HCT116 (cell line): ENCODE data around the gene C1orf53. TPM values are rescaled to one million over a fixed set of nuclear protein-coding genes. Genes with fewer than 3 reads are reported as not detected.
A peak's percentile ranks its signal among the peaks of the same experiment; 100 is the strongest.

Source experiments
- ATAC-seq: fragments of 200-7000 bp; cut with Tn5 transposase; 2 replicates; pipeline ENCODE4 v1.9.1; 2020; ENCODE audit warnings: mild to moderate bottlenecking, moderate library complexity
- BruUV-seq: library from RNA; stranded (reverse); fragments of 400-500 nt; replicated peaks from 2 replicates; lab custom pipeline; 2021; lab: Mats Ljungman, UMichigan
- CTCF ChIA-PET: fragments of 300-600 bp; sonication (Branson Sonifier 250); formaldehyde crosslinking; loops from one replicate; lab custom pipeline; 2021; ENCODE audit warnings: antibody characterized with exemption; lab: Charles Lee
- POLR2A ChIA-PET: fragments of 300-600, 350-600 bp; sonication (Branson Sonifier 250); formaldehyde crosslinking; loops from one replicate; lab custom pipeline; 2021; ENCODE audit warnings: antibody characterized with exemption; lab: Charles Lee
- RAD21 ChIA-PET, 2 experiments: fragments of 300-600 bp; sonication (Branson Sonifier 250); formaldehyde crosslinking; loops; one replicate each; lab custom pipeline; 2023; ENCODE audit warnings: low total read pairs in 2 of 2; ENCODE audit not compliant: uncharacterized antibody in 2 of 2, unreplicated experiment in 2 of 2, low non-redundant PET in 1 of 2; lab: Charles Lee
- DNase-seq: peaks from one replicate; pipeline ENCODE4 v3.0.0-alpha.2; 2010; ENCODE audit warnings: low read depth, low spot score
- H2AFZ ChIP-seq: fragments of 200-600 bp; shearing (Covaris generic), sonication (generic); 2 replicates; pipeline ENCODE4 v1.6.1; 2017; ENCODE audit warnings: low read depth, mixed run types, mixed read lengths, antibody characterized with exemption, low read length; ENCODE audit not compliant: poor library complexity, severe bottlenecking
- H3K27ac ChIP-seq: 2 replicates; pipeline ENCODE4 v1.5.1; 2012; ENCODE audit warnings: low read depth, low read length
- H3K27me3 ChIP-seq: fragments of 200-600 bp; sonication (generic); 2 replicates; pipeline ENCODE4 v1.6.1; 2016; ENCODE audit warnings: mixed run types, low read length, mixed read lengths; ENCODE audit not compliant: insufficient read depth
- H3K36me3 ChIP-seq, 2 experiments: fragments of 200-500 bp in 1 of 2; fragments of 200-600 bp in 1 of 2; sonication (Bioruptor generic) in 1 of 2; sonication (generic) in 1 of 2; 2 replicates each; pipeline versions ENCODE4 v1.5.1 to v1.6.1; 2014 to 2016; ENCODE audit warnings: low read length in 2 of 2, inconsistent platforms in 1 of 2, mixed read lengths in 1 of 2, mixed run types in 1 of 2; ENCODE audit not compliant: insufficient read depth in 2 of 2, control insufficient read depth in 1 of 2
- H3K4me1 ChIP-seq, 2 experiments: fragments of 200-600 bp in 1 of 2; sonication (generic) in 1 of 2; 2 replicates each; pipeline versions ENCODE4 v1.5.1 to v1.6.1; 2012 to 2017; ENCODE audit warnings: low read length in 2 of 2, inconsistent platforms in 1 of 2, mild to moderate bottlenecking in 1 of 2, mixed read lengths in 1 of 2, mixed run types in 1 of 2, moderate library complexity in 1 of 2; ENCODE audit not compliant: insufficient read depth in 2 of 2, control insufficient read depth in 1 of 2
- H3K4me2 ChIP-seq: fragments of 200-600 bp; sonication (generic); 2 replicates; pipeline ENCODE4 v1.6.1; 2017; ENCODE audit warnings: mixed run types, low read length, mixed read lengths
- H3K4me3 ChIP-seq, 2 experiments: fragments of 200-600 bp in 1 of 2; sonication (generic) in 1 of 2; replicated peaks in 1 of 2; 2 replicates each; pipeline ENCODE4 v1.5.1; 2011 to 2016; ENCODE audit warnings: low read length in 2 of 2, control low read depth in 1 of 2, low read depth in 1 of 2, mild to moderate bottlenecking in 1 of 2, mixed read lengths in 1 of 2, mixed run types in 1 of 2
- H3K79me2 ChIP-seq: fragments of 200-600 bp; sonication (generic); 2 replicates; pipeline ENCODE4 v1.6.1; 2017; ENCODE audit warnings: mild to moderate bottlenecking, mixed run types, low read length, moderate library complexity, mixed read lengths; ENCODE audit not compliant: insufficient read depth
- H3K9ac ChIP-seq: fragments of 200-600 bp; sonication (generic); 2 replicates; pipeline ENCODE4 v1.6.1; 2016; ENCODE audit warnings: low read length, mixed read lengths
- H3K9me2 ChIP-seq: fragments of 200-600 bp; sonication (generic), shearing (Covaris generic); 2 replicates; pipeline ENCODE4 v1.6.1; 2017; ENCODE audit warnings: mixed run types, mild to moderate bottlenecking, moderate library complexity; ENCODE audit not compliant: insufficient read depth
- H3K9me3 ChIP-seq, 2 experiments: fragments of 200-500 bp in 1 of 2; fragments of 200-600 bp in 1 of 2; sonication (Bioruptor generic) in 1 of 2; sonication (generic) in 1 of 2; 2 replicates each; pipeline ENCODE4 v1.6.1; 2014 to 2017; ENCODE audit warnings: low read length in 2 of 2, mixed read lengths in 2 of 2, inconsistent platforms in 1 of 2, low read depth in 1 of 2, mild to moderate bottlenecking in 1 of 2, mixed run types in 1 of 2, moderate library complexity in 1 of 2; ENCODE audit not compliant: control insufficient read depth in 1 of 2, insufficient read depth in 1 of 2
- H4K20me1 ChIP-seq: fragments of 200-600 bp; sonication (generic), shearing (Covaris generic); 2 replicates; pipeline ENCODE4 v1.6.1; 2017; ENCODE audit warnings: mixed run types, mild to moderate bottlenecking, moderate library complexity; ENCODE audit not compliant: insufficient read depth
- ATF3 ChIP-seq: IDR thresholded peaks from 2 replicates; pipeline ENCODE4 v1.6.1; 2012
- CTCF ChIP-seq, 3 experiments: fragments of 200-600 bp in 1 of 3; sonication (generic) in 1 of 3; IDR thresholded peaks in 2 of 3; conservative IDR thresholded peaks in 1 of 3; 2 replicates each; pipeline ENCODE4 v1.5.1; 2012 to 2017; ENCODE audit warnings: low read depth in 2 of 3, low read length in 2 of 3, antibody characterized with exemption in 1 of 3, borderline replicate concordance in 1 of 3, control low read depth in 1 of 3, mild to moderate bottlenecking in 1 of 3, mixed read lengths in 1 of 3, mixed run types in 1 of 3, moderate library complexity in 1 of 3; ENCODE audit not compliant: insufficient read depth in 1 of 3
- ELF1 ChIP-seq: IDR thresholded peaks from 2 replicates; pipeline ENCODE4 v1.6.1; 2012; ENCODE audit warnings: low read depth, borderline replicate concordance
- EZH2 ChIP-seq: fragments of 200-600 bp; sonication (generic); IDR thresholded peaks from 2 replicates; pipeline ENCODE4 v1.6.1; 2017; ENCODE audit warnings: antibody characterized with exemption, mixed run types
- EZH2phosphoT487 ChIP-seq: fragments of 200-600 bp; IDR thresholded peaks from 2 replicates; pipeline ENCODE4 v1.6.1; 2018; ENCODE audit warnings: antibody characterized with exemption, borderline replicate concordance
- JUND ChIP-seq: IDR thresholded peaks from 2 replicates; pipeline ENCODE4 v1.6.1; 2012
- MAX ChIP-seq: IDR thresholded peaks from 2 replicates; pipeline ENCODE4 v1.6.1; 2012
- POLR2A ChIP-seq: IDR thresholded peaks from 2 replicates; pipeline ENCODE4 v1.7.0; 2011; ENCODE audit warnings: borderline replicate concordance; ENCODE audit not compliant: insufficient read depth, insufficient read length; ENCODE audit errors: extremely low read depth
- RAD21 ChIP-seq: IDR thresholded peaks from 2 replicates; pipeline ENCODE4 v1.6.1; 2012; ENCODE audit warnings: low read depth, mild to moderate bottlenecking
- SIN3A ChIP-seq: IDR thresholded peaks from 2 replicates; pipeline ENCODE4 v1.6.1; 2012; ENCODE audit warnings: low read depth
- SP1 ChIP-seq: IDR thresholded peaks from 2 replicates; pipeline ENCODE4 v1.6.1; 2012; ENCODE audit warnings: low read depth
- SRF ChIP-seq: IDR thresholded peaks from 2 replicates; pipeline ENCODE4 v1.6.1; 2012; ENCODE audit warnings: low read depth
- TCF7L2 ChIP-seq: IDR thresholded peaks from 2 replicates; pipeline ENCODE4 v1.7.0; 2011; ENCODE audit warnings: borderline replicate concordance, inconsistent platforms; ENCODE audit not compliant: insufficient read depth, insufficient read length; ENCODE audit errors: extremely low read depth
- YY1 ChIP-seq: IDR thresholded peaks from 2 replicates; pipeline ENCODE4 v1.6.1; 2011; ENCODE audit warnings: low read length, low read depth, moderate library complexity, mild to moderate bottlenecking; ENCODE audit not compliant: insufficient replicate concordance; ENCODE audit errors: extremely low read depth
- ZFX ChIP-seq: fragments of 450-650 bp; IDR thresholded peaks from 2 replicates; pipeline ENCODE4 v1.6.1; 2017
- ZNF274 ChIP-seq: fragments of 200-500 bp; sonication (Bioruptor generic); IDR thresholded peaks from 2 replicates; pipeline ENCODE4 v1.6.1; 2014; ENCODE audit warnings: mild to moderate bottlenecking, low read depth, low read length, inconsistent platforms
- intact Hi-C: fragments of 100-400 bp; cut with micrococcal nuclease; formaldehyde crosslinking; loops from 2 replicates; pipeline ENCODE4 v1.10.0; 2022
- total RNA-seq: library from RNA; stranded (reverse); gene quantifications from one replicate; pipeline ENCODE4 v1.2.1, GENCODE V29; 2021; ENCODE audit not compliant: unreplicated experiment

The C1orf53 gene
- total RNA-seq, 1 experiment from 2014 or later = 4.2 TPM

- TF ChIP-seq ATF3 (no peak), MAX (no peak), RAD21 (no peak), SRF (no peak), ZFX (no peak), TCF7L2 (no peak), SP1 (no peak), SIN3A (no peak), YY1 (no peak)
Observed at GRCh38 chr1:197914510-197914909, 12.1 kb downstream of the C1orf53 start (continued).

GRCh38 chr1:197915260-197915861, 12.9 kb downstream of the C1orf53 start:
- intact Hi-C loops = loop anchor here (2.0 kb wide), 1 partner anchor 297 kb away; no protein-coding TSS in a partner anchor
- Histone ChIP-seq H3K4me3 (peak overlapping the region; percentile 36 to 54), H3K9ac (peak overlapping the region; percentile 38; the same call in 1 of the 2 replicates), H3K9me2 (no peaks in the 10 kb centered on the region), H4K20me1 (no peaks in the 10 kb centered on the region), H3K4me2 (peak overlapping the region; percentile 84), H3K4me1 (peaks cover 5 to 15% of the 10 kb centered on the region in 2 experiments; a peak in 3 of 4 replicates), H3K36me3 (no peaks in the 10 kb centered on the region), H3K9me3 (no peaks in the 10 kb centered on the region), H3K27ac (no peak overlapping the region), H3K27me3 (no peaks in the 10 kb centered on the region), H2AFZ (peak overlapping the region; percentile 94), H3K79me2 (no peaks in the 10 kb centered on the region)
- BruUV-seq = no TSS peak
- RAD21 ChIA-PET = no interaction called here
- TF ChIP-seq ZNF274 = no peak
- TF ChIP-seq ELF1 = no peak
- no peak for TF ChIP-seq JUND
- no peak for TF ChIP-seq EZH2
- TF ChIP-seq EZH2phosphoT487 = no peak
- no peak for TF ChIP-seq RAD21
- no peak for TF ChIP-seq POLR2A
- no peak for TF ChIP-seq CTCF (IDR thresholded peaks at IDR 0.05 in 2 of 3, conservative IDR thresholded peaks at IDR 0.05 in 1 of 3; ENCODE audit: borderline replicate concordance in 1 of 3, insufficient read depth in 1 of 3, low read depth in 2 of 3, low read length in 2 of 3)
- no peak for TF ChIP-seq YY1
- no peak for TF ChIP-seq SP1
- ATAC-seq (peak; percentile 40), DNase-seq (no peak)
- POLR2A ChIA-PET = interaction anchor here (0.8 kb wide), 1 partner anchor 13 kb away, joined by 3 read pairs; the partner anchor contains the start of gene C1orf53
- CTCF ChIA-PET = interaction anchor here (0.7 to 3.2 kb wide), 10 partner anchors 8 to 395 kb away, joined by 3 to 19 read pairs (median 4); partner anchors contain the start of gene C1orf53
